A549 (cell line): ENCODE data around the gene PAX8. TPM values are rescaled to one million over a fixed set of nuclear protein-coding genes. Genes with fewer than 3 reads are reported as not detected.

ENCODE experiments used
- ATAC-seq, 2 experiments: fragments of 200-7000 bp in 1 of 2; fragments of >200 bp in 1 of 2; cut with Nextera tagmentation in 1 of 2; cut with Tn5 transposase in 1 of 2; 3 replicates each; pipeline versions ENCODE4 v1.8.0 to v1.9.1; 2018 to 2020; ENCODE audit warnings: mild to moderate bottlenecking in 1 of 2, moderate library complexity in 1 of 2
- CTCF ChIA-PET: fragments of 300-600 bp; sonication (Branson Sonifier 250); formaldehyde crosslinking; extraction: SDS; loops from one replicate; lab custom pipeline; 2021; ENCODE audit warnings: antibody characterized with exemption, inconsistent platforms; lab: Yijun Ruan, JAX
- POLR2A ChIA-PET: fragments of 350-600 bp; formaldehyde crosslinking; extraction: SDS; loops from one replicate; lab custom pipeline; 2021; ENCODE audit warnings: antibody characterized with exemption, inconsistent platforms; lab: Yijun Ruan, JAX
- DNase-seq, 2 experiments: peaks; one replicate each; pipeline versions ENCODE4 v3.0.0 to v3.0.0-alpha.2; 2011 to 2016; ENCODE audit warnings: low read depth in 1 of 2, low spot score in 1 of 2
- FAIRE-seq: peaks from 2 replicates; lab custom pipeline; 2011; peaks lifted over from hg19 to GRCh38; lab: Jason Lieb, UNC
- H3K27ac ChIP-seq, 2 experiments: fragments of >200 bp; sonication (Bioruptor Twin); formaldehyde crosslinking; 3 replicates each; pipeline ENCODE4 v1.5.1; 2016 to 2017
- H3K4me1 ChIP-seq: fragments of >200 bp; sonication (Bioruptor Twin); formaldehyde crosslinking; 3 replicates; pipeline ENCODE4 v1.6.1; 2016
- H3K4me2 ChIP-seq: fragments of >200 bp; sonication (Bioruptor Twin); formaldehyde crosslinking; 3 replicates; pipeline ENCODE4 v1.6.1; 2016
- H3K4me3 ChIP-seq: fragments of >200 bp; sonication (Bioruptor Twin); formaldehyde crosslinking; 3 replicates; pipeline ENCODE4 v1.5.1; 2016
- H3K9me3 ChIP-seq: fragments of >200 bp; sonication (Bioruptor Twin); formaldehyde crosslinking; 3 replicates; pipeline ENCODE4 v1.6.1; 2016
- ATOH8 ChIP-seq: fragments of 250-450 bp; sonication (Bioruptor Pico); IDR thresholded peaks from 2 replicates; pipeline ENCODE4 v1.5.0; 2020; ENCODE audit warnings: low read depth, mild to moderate bottlenecking, moderate library complexity
- CTCF ChIP-seq: fragments of >200 bp; sonication (Bioruptor Twin); formaldehyde crosslinking; IDR thresholded peaks from 3 replicates; pipeline ENCODE4 v1.5.1; 2016
- ESRRA ChIP-seq: fragments of 150-350 bp; IDR thresholded peaks from 2 replicates; pipeline ENCODE4 v1.6.1; 2014; ENCODE audit warnings: mild to moderate bottlenecking, low read length, borderline replicate concordance
- FOSB ChIP-seq: fragments of 250-450 bp; sonication (Bioruptor Pico); IDR thresholded peaks from 2 replicates; pipeline ENCODE4 v1.5.0; 2020; ENCODE audit warnings: mild to moderate bottlenecking, moderate library complexity
- HMGXB4 ChIP-seq: fragments of 250-450 bp; sonication (Bioruptor Pico); IDR thresholded peaks from 2 replicates; pipeline ENCODE4 v1.5.0; 2021; ENCODE audit warnings: mild to moderate bottlenecking, moderate library complexity, borderline replicate concordance
- HOXA7 ChIP-seq: fragments of 250-450 bp; sonication (Bioruptor Pico); IDR thresholded peaks from 2 replicates; pipeline ENCODE4 v1.5.0; 2020; ENCODE audit warnings: mild to moderate bottlenecking, moderate library complexity
- HOXB13 ChIP-seq: fragments of 250-450 bp; sonication (Bioruptor Pico); IDR thresholded peaks from 2 replicates; pipeline ENCODE4 v1.5.0; 2020; ENCODE audit warnings: low read depth, mild to moderate bottlenecking, moderate library complexity
- JUN ChIP-seq, 2 experiments: fragments of >200 bp; sonication (Bioruptor Twin); formaldehyde crosslinking; IDR thresholded peaks; 2 replicates in 1 of 2; 3 replicates in 1 of 2; pipeline ENCODE4 v1.6.1; 2016 to 2017
- JUNB ChIP-seq: fragments of >200 bp; sonication (Bioruptor Twin); formaldehyde crosslinking; IDR thresholded peaks from 2 replicates; pipeline ENCODE4 v1.6.1; 2016
- MAZ ChIP-seq: fragments of 150-350 bp; IDR thresholded peaks from 2 replicates; pipeline ENCODE4 v1.6.1; 2014; ENCODE audit warnings: antibody characterized with exemption, low read depth, low read length, borderline replicate concordance
- NPAS2 ChIP-seq: fragments of 250-450 bp; sonication (Bioruptor Pico); IDR thresholded peaks from 2 replicates; pipeline ENCODE4 v1.8.0; 2022; ENCODE audit warnings: mild to moderate bottlenecking, moderate library complexity, borderline replicate concordance
- NR3C1 ChIP-seq: fragments of >200 bp; sonication (Bioruptor Twin); formaldehyde crosslinking; IDR thresholded peaks from 3 replicates; pipeline ENCODE4 v1.6.1; 2017
- POLR2A ChIP-seq: IDR thresholded peaks from 2 replicates; pipeline ENCODE4 v1.6.1; 2012; ENCODE audit warnings: mild to moderate bottlenecking, low read length
- RARB ChIP-seq: fragments of 250-450 bp; sonication (Bioruptor Pico); IDR thresholded peaks from 2 replicates; pipeline ENCODE4 v1.8.0; 2021; ENCODE audit warnings: mild to moderate bottlenecking, moderate library complexity
- WGBS: methylation state at CpG from one replicate; pipeline ENCODE4 v1.1.6; 2017; ENCODE audit errors: missing lambda C conversion rate; 5-methylcytosine and 5-hydroxymethylcytosine counted together
- polyA plus RNA-seq, 4 experiments: library from polyadenylated mRNA; depleted of rRNA in 3 of 4; stranded (reverse); fragments of >200 nt; fragmentation: RNase III in 1 of 4; extraction: RNeasy Plus Mini Kit Qiagen cat#74134 plus additional on column Dnase treatment in 1 of 4; gene quantifications; 2 replicates in 3 of 4; 3 replicates in 1 of 4; pipeline ENCODE4 v1.2.3, GENCODE V29; 2011 to 2017

The PAX8 gene
- polyA plus RNA-seq, 2 of the 4 experiments (the other 2 are of a cell fraction): 0.71 to 0.81 TPM

DNA sequence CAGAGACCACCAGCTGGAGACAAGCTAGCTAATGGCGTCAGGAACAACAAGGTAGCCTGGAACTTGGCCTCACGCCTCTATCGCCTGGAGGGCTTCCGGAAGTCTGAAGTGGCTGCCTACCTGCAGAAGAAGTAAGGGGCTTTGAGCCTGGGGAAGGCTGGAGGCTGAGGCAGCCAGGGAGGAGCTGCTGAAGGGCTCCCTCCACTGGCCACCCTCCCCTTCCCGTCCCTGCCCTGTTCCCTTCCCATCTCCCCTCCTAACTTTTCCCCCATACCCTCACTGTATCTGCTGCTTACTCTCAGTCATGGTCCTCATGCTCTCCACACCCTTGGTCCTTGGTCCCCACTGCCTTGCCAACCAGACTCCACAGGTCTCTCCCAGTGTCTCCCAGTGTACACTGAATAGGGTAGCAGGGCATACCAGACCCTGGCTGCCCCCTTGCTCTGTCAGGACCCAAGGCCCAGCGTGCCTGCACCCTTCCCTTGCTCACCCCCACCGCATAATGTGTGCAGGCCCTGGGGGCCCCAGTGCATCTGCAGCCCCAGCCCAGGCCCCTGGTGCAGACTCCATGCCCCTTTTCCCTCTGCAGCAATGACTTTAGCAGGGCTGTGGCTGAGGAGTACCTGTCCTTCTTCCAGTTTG lies 86.1 kb downstream of the PAX8 start:
- POLR2A ChIA-PET: no interaction called here
- no peaks in the 10 kb centered on the region for H3K4me1 ChIP-seq
- no peak overlapping the region for H3K27ac ChIP-seq
- no peaks in the 10 kb centered on the region for H3K9me3 ChIP-seq
- FAIRE-seq: no peak
- peak in 1 of 2 experiments; percentile 71; a peak in 3 of 6 replicates for ATAC-seq
- H3K4me3 ChIP-seq: no peak overlapping the region
- WGBS: 74% methylated on average over 6 of the region's 7 CpGs
- 0 out of 3 replicates have a peak, but pooled peaks have one; percentile 11 for TF ChIP-seq CTCF
- no peak for TF ChIP-seq ESRRA
- no peak for DNase-seq
- CTCF ChIA-PET: interaction anchor here (1.2 to 2.0 kb wide), 3 partner anchors 13 to 178 kb away, joined by 3 to 8 read pairs (median 3); no protein-coding TSS in a partner anchor
- no peak overlapping the region for H3K4me2 ChIP-seq

GRCh38 chr2:113190871-113191270 lies 87.8 kb downstream of the PAX8 start:
- ATAC-seq (no peak), DNase-seq (no peak), FAIRE-seq (no peak)
- Histone ChIP-seq H3K4me2 (no peak overlapping the region), H3K9me3 (no peaks in the 10 kb centered on the region), H3K4me3 (no peak overlapping the region), H3K4me1 (no peaks in the 10 kb centered on the region), H3K27ac (no peak overlapping the region)
- no peak for TF ChIP-seq JUNB
- TF ChIP-seq HMGXB4 (CRISPR knock-in tag): no peak
- TF ChIP-seq NR3C1: no peak
- no peak for TF ChIP-seq HOXA7 (CRISPR knock-in tag)
- TF ChIP-seq RARB (CRISPR knock-in tag): no peak
- TF ChIP-seq POLR2A: no peak
- no peak for TF ChIP-seq MAZ
- no peak for TF ChIP-seq NPAS2 (CRISPR knock-in tag)
- TF ChIP-seq FOSB (CRISPR knock-in tag): no peak
- TF ChIP-seq ESRRA: no peak
- ChIA-PET POLR2A (no interaction called here), CTCF (interaction anchor here (0.7 to 2.0 kb wide), 6 partner anchors 8 to 200 kb away, joined by 3 to 8 read pairs (median 4); no protein-coding TSS in a partner anchor)
- 40% methylated on average over 1 of the region's 1 CpG for WGBS

- WGBS: 70% methylated on average over 6 of the region's 6 CpGs
- TF ChIP-seq JUN (IDR thresholded peaks at IDR 0.05) (no peak), CTCF (no peak), HOXB13 (CRISPR knock-in tag) (no peak), ATOH8 (no peak)
- H3K4me1 ChIP-seq: no peaks in the 10 kb centered on the region
- FAIRE-seq: no peak
- H3K9me3 ChIP-seq: no peaks in the 10 kb centered on the region
- H3K4me2 ChIP-seq: no peak overlapping the region
- no peak for DNase-seq
- ATAC-seq: no peak
- ChIA-PET POLR2A (no interaction called here), CTCF (interaction anchor here (3.1 kb wide), 1 partner anchor 11 kb away, joined by 18 read pairs; no protein-coding TSS in a partner anchor)
- no peak overlapping the region for H3K27ac ChIP-seq
- H3K4me3 ChIP-seq: no peak overlapping the region
Measured at GRCh38 chr2:113187771-113188170, 91.0 kb downstream of the PAX8 start.
